Measurements from ENCODE around the gene PBX3.

- TF ChIP-seq BHLHE40 (IDR thresholded peaks at IDR 0.05; ENCODE audit: borderline replicate concordance) (no peak), SP1 (IDR thresholded peaks at IDR 0.05) (no peak), SUZ12 (IDR thresholded peaks at IDR 0.05) (no peak), FOXM1 (IDR thresholded peaks at IDR 0.05; ENCODE audit: borderline replicate concordance) (no peak), TARDBP (IDR thresholded peaks at IDR 0.05) (no peak), ARNT (IDR thresholded peaks at IDR 0.05) (no peak), FOXK2 (IDR thresholded peaks at IDR 0.05) (no peak), PKNOX1 (IDR thresholded peaks at IDR 0.05) (no peak), CTBP1 (IDR thresholded peaks at IDR 0.05; ENCODE audit: borderline replicate concordance) (no peak)
Measured at GRCh38 chr9:125946397-125946796, 199.2 kb downstream of the PBX3 start.
